ENCODE data around the gene ADPGK. TPM values are rescaled to one million over a fixed set of nuclear protein-coding genes. Genes with fewer than 3 reads are reported as not detected.
"Not testable (repeated sequence)": the region's sequence is repeated elsewhere in the genome, so short reads cannot be mapped to it uniquely, and the experiment has no call there.

Gene ADPGK
- total RNA-seq, 4 donors from 2014 or later = 53.0 to 74.6 (median 61.7) TPM

DNA sequence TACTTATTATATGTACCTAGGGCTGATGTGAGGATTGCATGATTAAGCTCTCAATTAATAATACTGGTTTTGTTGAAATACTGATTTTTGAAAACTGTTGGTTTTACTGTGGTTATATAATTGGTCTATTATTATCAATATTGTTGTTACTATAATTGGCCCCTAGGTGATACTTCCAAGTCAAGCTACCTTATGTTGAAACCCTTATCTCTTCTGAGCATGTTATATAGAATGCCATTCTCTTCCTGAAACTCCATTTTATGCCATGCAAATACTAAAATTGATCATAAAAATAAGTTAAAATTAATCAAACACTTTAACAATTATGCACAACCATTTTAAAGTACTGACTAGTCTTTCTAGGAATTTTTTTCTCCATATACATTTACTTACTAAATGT is 51.5 kb downstream of the ADPGK start:
- no peaks in the 10 kb centered on the region for H3K27me3 ChIP-seq
- no peaks in the 10 kb centered on the region for H3K4me1 ChIP-seq
- no peak overlapping the region for H3K4me3 ChIP-seq (replicated peaks in 1 of 3)
- DNase-seq = no peak
- no peaks in the 10 kb centered on the region for H3K9me3 ChIP-seq
- no peak for TF ChIP-seq POLR2A (IDR thresholded peaks at IDR 0.05)
- TF ChIP-seq, protein P1, sequence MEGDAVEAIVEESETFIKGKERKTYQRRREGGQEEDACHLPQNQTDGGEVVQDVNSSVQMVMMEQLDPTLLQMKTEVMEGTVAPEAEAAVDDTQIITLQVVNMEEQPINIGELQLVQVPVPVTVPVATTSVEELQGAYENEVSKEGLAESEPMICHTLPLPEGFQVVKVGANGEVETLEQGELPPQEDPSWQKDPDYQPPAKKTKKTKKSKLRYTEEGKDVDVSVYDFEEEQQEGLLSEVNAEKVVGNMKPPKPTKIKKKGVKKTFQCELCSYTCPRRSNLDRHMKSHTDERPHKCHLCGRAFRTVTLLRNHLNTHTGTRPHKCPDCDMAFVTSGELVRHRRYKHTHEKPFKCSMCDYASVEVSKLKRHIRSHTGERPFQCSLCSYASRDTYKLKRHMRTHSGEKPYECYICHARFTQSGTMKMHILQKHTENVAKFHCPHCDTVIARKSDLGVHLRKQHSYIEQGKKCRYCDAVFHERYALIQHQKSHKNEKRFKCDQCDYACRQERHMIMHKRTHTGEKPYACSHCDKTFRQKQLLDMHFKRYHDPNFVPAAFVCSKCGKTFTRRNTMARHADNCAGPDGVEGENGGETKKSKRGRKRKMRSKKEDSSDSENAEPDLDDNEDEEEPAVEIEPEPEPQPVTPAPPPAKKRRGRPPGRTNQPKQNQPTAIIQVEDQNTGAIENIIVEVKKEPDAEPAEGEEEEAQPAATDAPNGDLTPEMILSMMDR (IDR thresholded peaks at IDR 0.05) = no peak
- no peak overlapping the region for H3K27ac ChIP-seq
- intact Hi-C loops (cut with DNase I) = no loop called here
- peaks cover 12% of the 10 kb centered on the region in 2 donors for H3K36me3 ChIP-seq

DNA sequence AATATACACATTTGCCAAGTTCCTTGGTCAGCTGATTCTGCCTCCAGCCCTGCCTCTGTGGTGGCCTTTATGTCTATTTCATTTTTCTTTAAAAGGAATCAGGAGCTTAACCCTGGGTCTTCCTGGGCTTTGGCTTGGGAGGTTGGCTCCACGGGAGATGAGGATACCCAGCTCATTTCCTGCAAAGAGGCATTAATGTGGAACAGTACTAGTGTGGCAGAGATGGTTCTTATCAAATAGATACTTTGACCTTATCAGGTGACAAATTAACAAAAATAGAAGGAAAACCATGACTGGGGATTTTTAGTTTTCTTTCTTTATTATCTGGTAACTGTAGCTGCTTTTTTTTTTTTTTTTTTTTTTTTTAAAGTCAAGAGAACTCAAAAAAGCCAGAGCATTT is 54.7 kb downstream of the ADPGK start:
- Histone ChIP-seq H3K27ac (no peak overlapping the region), H3K4me3 (replicated peaks in 1 of 3) (no peak overlapping the region), H3K36me3 (no peaks in the 10 kb centered on the region), H3K9me3 (no peaks in the 10 kb centered on the region), H3K27me3 (no peaks in the 10 kb centered on the region), H3K4me1 (no peaks in the 10 kb centered on the region)
- intact Hi-C loops (cut with DNase I) = no loop called here
- WGBS, 2 donors = 89 to 91% methylated on average over 1 of the region's 1 CpG
- no peak for DNase-seq
- no peak for TF ChIP-seq POLR2A (IDR thresholded peaks at IDR 0.05)
- TF ChIP-seq, protein P1 (IDR thresholded peaks at IDR 0.05) = no peak

DNA sequence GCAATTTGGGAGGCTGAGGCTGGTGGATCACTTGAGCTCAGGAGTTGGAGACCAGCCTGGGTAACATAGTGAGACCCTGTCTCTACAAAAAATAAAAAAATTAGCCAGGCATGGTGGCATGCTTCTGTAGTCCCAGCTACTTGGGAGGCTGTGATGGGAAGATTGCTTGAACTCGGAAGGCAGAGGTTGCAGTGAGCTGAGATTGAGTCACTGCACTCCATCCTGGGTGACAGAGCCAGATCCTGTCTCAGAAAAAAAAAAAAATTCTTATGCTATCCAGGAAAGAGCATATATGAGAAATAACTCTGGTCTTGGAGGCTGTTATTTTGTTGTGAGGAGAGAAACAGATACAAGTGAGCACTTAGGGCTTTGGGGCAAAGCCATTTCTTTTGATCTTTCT is 55.3 kb downstream of the ADPGK start:
- intact Hi-C loops (cut with DNase I); H3K4me1 ChIP-seq; H3K36me3 ChIP-seq; H3K9me3 ChIP-seq; H3K27ac ChIP-seq; H3K27me3 ChIP-seq; H3K4me3 ChIP-seq (replicated peaks in 1 of 3); DNase-seq: not testable (repeated sequence)
- 76 to 89% methylated on average over 1 of the region's 1 CpG for WGBS, 2 donors

DNA sequence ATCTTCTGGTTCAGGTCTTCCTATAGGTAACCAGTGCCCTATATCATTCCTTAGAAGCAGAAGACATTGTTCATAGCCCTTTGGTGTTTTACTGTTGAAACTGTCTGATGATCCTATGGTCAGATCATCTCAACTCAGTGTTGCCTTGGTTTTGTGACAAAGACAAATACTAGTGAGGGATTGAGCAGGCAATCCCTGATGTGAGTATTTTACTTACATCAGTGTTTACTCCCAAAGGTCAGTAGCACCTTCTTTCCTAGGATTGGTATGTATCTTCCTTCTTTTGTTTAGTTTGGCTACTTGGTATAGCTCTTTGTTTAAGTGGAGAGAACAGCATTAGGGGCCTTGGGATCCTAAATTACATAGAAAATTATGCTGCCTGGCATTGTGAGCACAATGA is 56.4 kb downstream of the ADPGK start:
- Histone ChIP-seq H3K27me3 (no peaks in the 10 kb centered on the region), H3K9me3 (no peaks in the 10 kb centered on the region), H3K4me1 (no peaks in the 10 kb centered on the region), H3K27ac (no peak overlapping the region), H3K36me3 (no peaks in the 10 kb centered on the region), H3K4me3 (replicated peaks in 1 of 3) (no peak overlapping the region)
- TF ChIP-seq, protein P1 (IDR thresholded peaks at IDR 0.05) = no peak
- TF ChIP-seq POLR2A (IDR thresholded peaks at IDR 0.05) = no peak
- intact Hi-C loops (cut with DNase I) = no loop called here
- DNase-seq = no peak

DNA sequence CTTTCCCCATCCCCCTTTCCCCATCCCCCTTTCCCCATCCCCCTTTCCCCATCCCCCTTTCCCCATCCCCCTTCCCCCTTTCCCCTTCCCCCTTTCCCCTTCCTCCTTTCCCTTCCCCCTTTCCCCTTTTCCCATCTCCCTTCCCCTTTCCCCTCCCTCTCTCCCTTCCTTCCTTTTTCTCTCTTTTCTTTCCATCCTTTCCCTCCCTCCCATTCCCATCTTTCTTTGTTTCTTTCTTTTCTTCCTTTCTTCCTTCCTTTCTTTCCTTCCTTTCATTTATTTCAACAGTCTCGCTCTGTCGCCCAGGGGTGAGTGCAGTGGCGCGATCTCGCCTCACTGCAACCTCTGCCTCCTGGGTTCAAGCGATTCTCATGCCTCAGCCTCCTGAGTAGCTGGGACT is 57.7 kb downstream of the ADPGK start:
- H3K36me3 ChIP-seq; H3K9me3 ChIP-seq; DNase-seq; H3K27ac ChIP-seq; H3K27me3 ChIP-seq; H3K4me1 ChIP-seq; intact Hi-C loops (cut with DNase I); H3K4me3 ChIP-seq (replicated peaks in 1 of 3): not testable (repeated sequence)
- WGBS, 2 donors = 97 to 99% methylated on average over 6 of the region's 6 CpGs

DNA sequence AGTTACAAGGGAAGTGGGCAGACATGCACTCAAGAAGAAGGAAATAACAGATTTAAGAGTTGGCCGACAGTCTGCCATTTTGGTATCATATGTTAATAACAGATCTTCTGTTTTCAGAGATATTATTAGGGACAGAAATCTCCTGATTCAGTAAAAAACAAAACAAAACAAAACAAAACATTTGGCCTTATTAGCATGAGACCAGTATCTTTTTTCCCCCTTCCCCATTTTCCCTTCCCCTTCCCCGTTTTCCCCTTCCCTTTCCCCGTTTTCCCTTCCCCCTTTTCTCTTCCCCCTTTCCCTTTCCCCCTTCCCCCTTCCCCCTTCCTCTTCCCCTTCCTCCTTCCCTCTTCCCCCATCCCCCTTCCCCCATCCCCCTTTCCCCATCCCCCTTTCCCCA is 58.1 kb downstream of the ADPGK start:
- no peak overlapping the region for H3K4me3 ChIP-seq (replicated peaks in 1 of 3)
- no peaks in the 10 kb centered on the region for H3K36me3 ChIP-seq
- WGBS, 2 donors = 82 to 93% methylated on average over 3 of the region's 3 CpGs
- no peak for TF ChIP-seq POLR2A (IDR thresholded peaks at IDR 0.05)
- H3K27me3 ChIP-seq = no peaks in the 10 kb centered on the region
- no peak for DNase-seq
- no peak overlapping the region for H3K27ac ChIP-seq
- H3K9me3 ChIP-seq = no peaks in the 10 kb centered on the region
- no peaks in the 10 kb centered on the region for H3K4me1 ChIP-seq
- intact Hi-C loops (cut with DNase I) = no loop called here

DNA sequence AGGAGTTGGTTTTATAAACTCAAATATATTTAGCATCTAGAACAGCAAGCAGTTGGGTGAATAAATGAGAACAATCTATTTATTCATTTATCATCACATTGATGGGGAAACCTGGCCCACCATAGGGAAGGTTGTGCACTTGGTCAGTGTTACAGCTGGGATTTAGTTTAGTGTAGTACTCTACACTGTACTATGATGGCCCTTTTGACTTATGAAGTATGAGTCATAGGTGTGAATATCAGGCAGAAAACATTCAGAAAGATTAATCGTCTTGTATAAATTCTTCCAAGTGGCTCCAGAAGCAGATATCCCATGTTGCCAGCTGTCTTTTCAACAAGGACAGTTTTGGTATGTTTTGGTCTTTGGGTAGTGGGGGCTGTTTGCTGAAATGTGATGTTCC is 59.5 kb downstream of the ADPGK start:
- intact Hi-C loops (cut with DNase I) = no loop called here
- no peaks in the 10 kb centered on the region for H3K9me3 ChIP-seq
- 89 to 96% methylated on average over 1 of the region's 1 CpG for WGBS, 2 donors
- H3K27ac ChIP-seq = no peak overlapping the region
- no peak for TF ChIP-seq POLR2A (IDR thresholded peaks at IDR 0.05)
- TF ChIP-seq, protein P1 (IDR thresholded peaks at IDR 0.05) = no peak
- no peaks in the 10 kb centered on the region for H3K27me3 ChIP-seq
- no peak for DNase-seq
- no peaks in the 10 kb centered on the region for H3K4me1 ChIP-seq
- H3K4me3 ChIP-seq (replicated peaks in 1 of 3) = no peak overlapping the region
- H3K36me3 ChIP-seq = no peaks in the 10 kb centered on the region

Measured in thyroid gland (tissue), 4 donors.